Lower leg skin (tissue), 4 donors: ENCODE results near the gene ABLIM3. TPM values are rescaled to one million over a fixed set of nuclear protein-coding genes. Genes with fewer than 3 reads are reported as not detected.
A peak's percentile ranks its signal among the peaks of the same experiment; 100 is the strongest.

Source experiments
- DNase-seq, 2 donors: peaks; one replicate each; pipeline ENCODE4 v3.0.0-alpha.2; 2019; ENCODE audit warnings: low spot score in 2 of 2
- H3K4me3 ChIP-seq: fragments of 200-600 bp; sonication (generic); 2 replicates; pipeline ENCODE4 v1.5.1; 2017; ENCODE audit warnings: mild to moderate bottlenecking, low read depth; ENCODE audit not compliant: poor library complexity, severe bottlenecking
- POLR2A ChIP-seq, 2 donors: fragments of 450-650 bp; IDR thresholded peaks; one replicate each; pipeline ENCODE4 v1.6.1; 2016 to 2017; ENCODE audit warnings: antibody characterized with exemption in 2 of 2, mild to moderate bottlenecking in 1 of 2, moderate library complexity in 1 of 2
- WGBS, 2 donors: methylation state at CpG; one replicate each; pipeline ENCODE4 v1.1.5; 2018; 5-methylcytosine and 5-hydroxymethylcytosine counted together
- intact Hi-C: fragments of 100-400 bp; cut with DNase I; formaldehyde crosslinking; loops from one replicate; pipeline ENCODE4 v1.15.0; 2023; ENCODE audit warnings: low total_unique reads
- total RNA-seq, 4 donors: library from RNA; depleted of rRNA; stranded (reverse); fragments of >200 nt; gene quantifications; one replicate each; pipeline ENCODE4 v1.1.0, GENCODE V29; 2016
- TF ChIP-seq, protein P1 (sequence below), 3 donors: fragments of 450-650 bp; IDR thresholded peaks; one replicate each; pipeline ENCODE4 v1.5.1; 2016; ENCODE audit warnings: antibody characterized with exemption in 3 of 3, mild to moderate bottlenecking in 3 of 3, moderate library complexity in 2 of 3

Gene ABLIM3
- 10 to 100 TPM in 1 of 4 donors, 1 to 10 TPM in 3; 4.2 to 12.3 (median 7.4) TPM for total RNA-seq

- peak within 1 kb of the TSS; percentile 53 for H3K4me3 ChIP-seq
- no peak for TF ChIP-seq POLR2A (IDR thresholded peaks at IDR 0.05)
- TF ChIP-seq, protein P1, sequence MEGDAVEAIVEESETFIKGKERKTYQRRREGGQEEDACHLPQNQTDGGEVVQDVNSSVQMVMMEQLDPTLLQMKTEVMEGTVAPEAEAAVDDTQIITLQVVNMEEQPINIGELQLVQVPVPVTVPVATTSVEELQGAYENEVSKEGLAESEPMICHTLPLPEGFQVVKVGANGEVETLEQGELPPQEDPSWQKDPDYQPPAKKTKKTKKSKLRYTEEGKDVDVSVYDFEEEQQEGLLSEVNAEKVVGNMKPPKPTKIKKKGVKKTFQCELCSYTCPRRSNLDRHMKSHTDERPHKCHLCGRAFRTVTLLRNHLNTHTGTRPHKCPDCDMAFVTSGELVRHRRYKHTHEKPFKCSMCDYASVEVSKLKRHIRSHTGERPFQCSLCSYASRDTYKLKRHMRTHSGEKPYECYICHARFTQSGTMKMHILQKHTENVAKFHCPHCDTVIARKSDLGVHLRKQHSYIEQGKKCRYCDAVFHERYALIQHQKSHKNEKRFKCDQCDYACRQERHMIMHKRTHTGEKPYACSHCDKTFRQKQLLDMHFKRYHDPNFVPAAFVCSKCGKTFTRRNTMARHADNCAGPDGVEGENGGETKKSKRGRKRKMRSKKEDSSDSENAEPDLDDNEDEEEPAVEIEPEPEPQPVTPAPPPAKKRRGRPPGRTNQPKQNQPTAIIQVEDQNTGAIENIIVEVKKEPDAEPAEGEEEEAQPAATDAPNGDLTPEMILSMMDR (IDR thresholded peaks at IDR 0.05), result peak in 1 of 3 donors; percentile 61
- DNase-seq, result peak; percentile 48 to 94
- 4 to 10% methylated on average over 32 to 54 of the region's 54 CpGs for WGBS, 2 donors
- intact Hi-C loops, result loop anchor here (10.0 kb wide), 1 partner anchor 83 kb away; no protein-coding TSS in a partner anchor
Observed at GRCh38 chr5:149141224-149141956, at the start of gene ABLIM3. Gene ABLIM3, plus strand, starts transcription at chr5:149141493. Its CDS starts 603 bp downstream, at chr5:149142096.

GRCh38 chr5:149093625-149094024 is 47.7 kb upstream of the ABLIM3 start:
- TF ChIP-seq, protein P1 (IDR thresholded peaks at IDR 0.05), result no peak
- no peak for TF ChIP-seq POLR2A (IDR thresholded peaks at IDR 0.05)
- intact Hi-C loops, result no loop called here
- no peak overlapping the region for H3K4me3 ChIP-seq
- 43 to 50% methylated on average over 2 of the region's 2 CpGs for WGBS, 2 donors
- no peak for DNase-seq

DNA sequence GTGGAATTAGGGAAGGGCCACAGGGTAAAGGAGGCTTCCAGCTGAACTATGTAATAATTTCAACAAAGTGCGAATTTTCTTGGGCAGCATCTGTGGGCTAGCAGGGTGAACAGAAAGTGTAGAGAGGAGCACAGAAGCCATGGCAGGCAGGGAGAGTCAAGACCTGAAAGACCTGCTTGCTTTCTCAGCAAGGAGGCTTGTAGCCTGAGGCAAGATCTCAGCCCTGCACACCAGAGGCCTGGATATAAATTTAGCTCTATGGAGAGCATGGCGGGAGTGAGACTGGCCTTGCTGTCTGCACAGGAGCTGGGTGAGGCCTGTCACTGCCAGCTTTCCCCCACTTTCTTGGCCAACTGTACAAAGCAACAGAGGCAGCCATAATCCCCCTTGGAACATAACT is 46.3 kb upstream of the ABLIM3 start:
- DNase-seq, result no peak
- no peak overlapping the region for H3K4me3 ChIP-seq
- no peak for TF ChIP-seq POLR2A (IDR thresholded peaks at IDR 0.05)
- TF ChIP-seq, protein P1 (IDR thresholded peaks at IDR 0.05), result no peak
- intact Hi-C loops, result no loop called here
- WGBS, 2 donors, result 67 to 69% methylated on average over 2 of the region's 2 CpGs

- TF ChIP-seq, protein P1 (IDR thresholded peaks at IDR 0.05), result no peak
- no peak for TF ChIP-seq POLR2A (IDR thresholded peaks at IDR 0.05)
- no peak for DNase-seq
- H3K4me3 ChIP-seq, result no peak overlapping the region
- intact Hi-C loops, result no loop called here
Observed at GRCh38 chr5:149099920-149100319, 41.4 kb upstream of the ABLIM3 start.

DNA sequence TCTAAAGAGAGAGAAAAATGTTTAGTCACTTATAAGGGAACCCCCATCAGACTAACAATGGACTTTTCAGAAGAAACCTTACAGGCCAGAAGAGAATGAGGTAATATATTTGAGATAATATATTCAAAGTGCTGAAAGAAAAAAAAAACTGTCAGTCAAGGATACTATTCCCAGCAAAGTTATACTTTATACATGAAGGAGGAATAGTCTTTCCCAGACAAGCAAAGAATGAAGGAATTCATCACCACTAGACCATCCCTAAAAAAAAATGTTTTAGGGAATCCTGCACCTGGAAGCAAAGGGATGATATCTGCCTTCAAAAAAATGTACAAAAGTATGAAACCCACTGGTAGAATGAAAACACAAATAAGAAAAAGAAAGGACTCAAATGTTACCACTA is 41.0 kb upstream of the ABLIM3 start:
- no peak overlapping the region for H3K4me3 ChIP-seq
- DNase-seq, result no peak
- TF ChIP-seq, protein P1 (IDR thresholded peaks at IDR 0.05), result no peak
- no peak for TF ChIP-seq POLR2A (IDR thresholded peaks at IDR 0.05)
- intact Hi-C loops, result no loop called here
